DOHH2 (cell line): Measurements from ENCODE around the gene ZSCAN22.
A peak's percentile ranks its signal among the peaks of the same experiment; 100 is the strongest.

Experiments
- H3F3A ChIP-seq: fragments of 200-600 bp; sonication (generic), shearing (Covaris generic); 2 replicates; pipeline ENCODE4 v1.6.0; 2016; ENCODE audit warnings: antibody characterized with exemption, mild to moderate bottlenecking; ENCODE audit not compliant: control insufficient read depth, insufficient read depth
- H3K27ac ChIP-seq: fragments of 200-600 bp; sonication (generic); 2 replicates; pipeline ENCODE4 v1.5.1; 2014; ENCODE audit warnings: low read depth, mild to moderate bottlenecking, low read length, moderate library complexity
- H3K27me3 ChIP-seq: fragments of 200-600 bp; sonication (generic); 2 replicates; pipeline ENCODE4 v1.6.1; 2014; ENCODE audit warnings: mild to moderate bottlenecking, low read length, mixed read lengths; ENCODE audit not compliant: control insufficient read depth
- H3K36me3 ChIP-seq: fragments of 200-600 bp; sonication (generic); 2 replicates; pipeline ENCODE4 v1.6.1; 2014; ENCODE audit warnings: mild to moderate bottlenecking, low read length, moderate library complexity, mixed read lengths; ENCODE audit not compliant: control insufficient read depth
- H3K4me1 ChIP-seq: fragments of 200-600 bp; sonication (generic); 2 replicates; pipeline ENCODE4 v1.6.1; 2014; ENCODE audit warnings: mild to moderate bottlenecking, low read length, mixed read lengths; ENCODE audit not compliant: control insufficient read depth
- H3K4me2 ChIP-seq: fragments of 200-600 bp; sonication (generic); 2 replicates; pipeline ENCODE4 v1.6.0; 2014; ENCODE audit warnings: mild to moderate bottlenecking, low read length, moderate library complexity
- H3K4me3 ChIP-seq: fragments of 200-600 bp; sonication (generic); 2 replicates; pipeline ENCODE4 v1.5.1; 2014; ENCODE audit warnings: mild to moderate bottlenecking, low read length, mixed read lengths
- H3K79me2 ChIP-seq: fragments of 200-600 bp; sonication (generic); 2 replicates; pipeline ENCODE4 v1.6.1; 2014; ENCODE audit warnings: mild to moderate bottlenecking, low read length, mixed read lengths; ENCODE audit not compliant: control insufficient read depth
- H3K9me2 ChIP-seq: fragments of 200-600 bp; sonication (generic); replicated peaks from 2 replicates; pipeline ENCODE4 v1.6.1; 2014; ENCODE audit warnings: mild to moderate bottlenecking, low read length, mixed read lengths; ENCODE audit not compliant: control insufficient read depth
- H3K9me3 ChIP-seq: fragments of 200-600 bp; sonication (generic); 2 replicates; pipeline ENCODE4 v1.6.1; 2014; ENCODE audit warnings: antibody characterized with exemption, low read length, mixed read lengths; ENCODE audit not compliant: control insufficient read depth, insufficient read depth
- H4K20me1 ChIP-seq: fragments of 200-600 bp; sonication (generic); 2 replicates; pipeline ENCODE4 v1.6.0; 2014; ENCODE audit warnings: low read depth, mild to moderate bottlenecking, antibody characterized with exemption, low read length, moderate library complexity; ENCODE audit not compliant: control insufficient read depth, insufficient read depth
- CTCF ChIP-seq: fragments of 200-600 bp; sonication (generic); IDR thresholded peaks from one replicate; pipeline ENCODE4 v1.5.1; 2014; ENCODE audit warnings: antibody characterized with exemption, mild to moderate bottlenecking, low read depth, low read length; ENCODE audit not compliant: poor library complexity, severe bottlenecking
- EZH2phosphoT487 ChIP-seq: fragments of 200-600 bp; sonication (generic); IDR thresholded peaks from 2 replicates; pipeline ENCODE4 v1.6.1; 2017; ENCODE audit warnings: borderline replicate concordance, mild to moderate bottlenecking, antibody characterized with exemption, low read length, moderate library complexity, mixed read lengths

ZSCAN22 gene

GRCh38 chr19:58326914-58327726 is at the start of gene ZSCAN22:
Gene ZSCAN22 (plus strand): TSS chr19:58326994. CDS start chr19:58334803, 7,809 bp downstream.
- Histone ChIP-seq H3K4me2 (peak within 1 kb of the TSS; percentile 90), H3K9me2 (no peaks in the 10 kb centered on the region), H3K27ac (no peak within 1 kb of the TSS), H3K4me3 (peak within 1 kb of the TSS; percentile 95), H3F3A (no peaks in the 10 kb centered on the region), H3K79me2 (peaks cover 13% of the 10 kb centered on the region), H3K36me3 (peaks cover 5% of the 10 kb centered on the region; the same call in 1 of the 2 replicates), H3K9me3 (no peaks in the 10 kb centered on the region), H3K4me1 (peaks cover 17% of the 10 kb centered on the region), H4K20me1 (no peaks in the 10 kb centered on the region), H3K27me3 (no peaks in the 10 kb centered on the region)
- no peak for TF ChIP-seq CTCF

- Histone ChIP-seq H4K20me1 (no peaks in the 10 kb centered on the region), H3F3A (no peaks in the 10 kb centered on the region), H3K27ac (no peak overlapping the region), H3K36me3 (peaks cover 22% of the 10 kb centered on the region), H3K4me2 (no peak overlapping the region), H3K4me1 (peaks cover 13% of the 10 kb centered on the region), H3K79me2 (peaks cover 32% of the 10 kb centered on the region), H3K4me3 (no peak overlapping the region), H3K9me3 (peaks cover 12% of the 10 kb centered on the region), H3K9me2 (no peaks in the 10 kb centered on the region), H3K27me3 (no peaks in the 10 kb centered on the region)
- TF ChIP-seq EZH2phosphoT487, result no peak
- no peak for TF ChIP-seq CTCF
These were observed 49.6 kb upstream of the ZSCAN22 start for GRCh38 chr19:58277197-58277596.

GRCh38 chr19:58277748-58278540 is 48.9 kb upstream of the ZSCAN22 start:
- Histone ChIP-seq H3K9me3 (peaks cover 11% of the 10 kb centered on the region), H3F3A (no peaks in the 10 kb centered on the region), H3K79me2 (peaks cover 32% of the 10 kb centered on the region)

More at GRCh38 chr19:58277748-58278540, 48.9 kb upstream of the ZSCAN22 start:
- H4K20me1 ChIP-seq, result no peaks in the 10 kb centered on the region
- H3K36me3 ChIP-seq, result peaks cover 22% of the 10 kb centered on the region
- H3K27ac ChIP-seq, result peak overlapping the region; percentile 50
- no peaks in the 10 kb centered on the region for H3K27me3 ChIP-seq
- H3K4me2 ChIP-seq, result peak overlapping the region; percentile 72
- peak overlapping the region; percentile 83 for H3K4me3 ChIP-seq
- H3K4me1 ChIP-seq, result peaks cover 13% of the 10 kb centered on the region
- H3K9me2 ChIP-seq, result no peaks in the 10 kb centered on the region
- TF ChIP-seq CTCF, result no peak
- TF ChIP-seq EZH2phosphoT487, result no peak
